Breast epithelium (tissue), 3 donors: ENCODE data around the gene NEK10.

Experiments used
- CTCF ChIP-seq, 3 donors: fragments of 450-650 bp; IDR thresholded peaks; one replicate each; pipeline ENCODE4 v1.5.1; 2016 to 2017; ENCODE audit warnings: antibody characterized with exemption in 3 of 3, mild to moderate bottlenecking in 3 of 3, moderate library complexity in 3 of 3
- POLR2A ChIP-seq: fragments of 450-650 bp; IDR thresholded peaks from one replicate; pipeline ENCODE4 v1.6.1; 2016; ENCODE audit warnings: antibody characterized with exemption, mild to moderate bottlenecking, moderate library complexity
- POLR2AphosphoS5 ChIP-seq, 3 donors: sonication (generic); formaldehyde crosslinking; IDR thresholded peaks; one replicate each; pipeline ENCODE4 v1.6.1; 2017; ENCODE audit warnings: antibody characterized with exemption in 3 of 3

GRCh38 chr3:27076815-27077630 is 292.2 kb downstream of the NEK10 start:
- TF ChIP-seq CTCF (IDR thresholded peaks at IDR 0.05) (no peak), POLR2AphosphoS5 (IDR thresholded peaks at IDR 0.05) (no peak), POLR2A (no peak)
